IPS DF 6.9 (cell line): ENCODE measurements around the gene NOSIP.
"Not testable (repeated sequence)": the region's sequence is repeated elsewhere in the genome, so short reads cannot be mapped to it uniquely, and the experiment has no call there.

ENCODE experiments used
- DNase-seq: peaks from one replicate; pipeline ENCODE4 v3.0.0-alpha.2; 2013; ENCODE audit warnings: low read depth, low spot score
- H3K27ac ChIP-seq: one replicate; pipeline ENCODE4 v1.5.1; 2013; ENCODE audit warnings: low read length, control low read depth
- H3K27me3 ChIP-seq: 2 replicates; pipeline ENCODE4 v1.6.1; 2013; ENCODE audit warnings: mild to moderate bottlenecking, low read length; ENCODE audit not compliant: control insufficient read depth, insufficient read depth
- H3K36me3 ChIP-seq: 2 replicates; pipeline ENCODE4 v1.6.1; 2013; ENCODE audit warnings: low read length; ENCODE audit not compliant: control insufficient read depth, insufficient read depth
- H3K4me1 ChIP-seq: 2 replicates; pipeline ENCODE4 v1.6.1; 2013; ENCODE audit warnings: low read length; ENCODE audit not compliant: control insufficient read depth, insufficient read depth
- H3K4me3 ChIP-seq: 2 replicates; pipeline ENCODE4 v1.5.1; 2013; ENCODE audit warnings: mild to moderate bottlenecking, low read length
- H3K9me3 ChIP-seq: 2 replicates; pipeline ENCODE4 v1.6.1; 2013; ENCODE audit warnings: low read length, inconsistent platforms; ENCODE audit not compliant: control insufficient read depth, insufficient read depth
- WGBS: extraction: QIAGEN DNeasy Blood & Tissue Kit; methylation state at CpG from one replicate; pipeline ENCODE4 v1.1.7; 2013; ENCODE audit warnings: mixed read lengths, missing lambda C conversion rate; ENCODE audit not compliant: insufficient read length, insufficient coverage; 5-methylcytosine and 5-hydroxymethylcytosine counted together

Gene NOSIP, protein sequence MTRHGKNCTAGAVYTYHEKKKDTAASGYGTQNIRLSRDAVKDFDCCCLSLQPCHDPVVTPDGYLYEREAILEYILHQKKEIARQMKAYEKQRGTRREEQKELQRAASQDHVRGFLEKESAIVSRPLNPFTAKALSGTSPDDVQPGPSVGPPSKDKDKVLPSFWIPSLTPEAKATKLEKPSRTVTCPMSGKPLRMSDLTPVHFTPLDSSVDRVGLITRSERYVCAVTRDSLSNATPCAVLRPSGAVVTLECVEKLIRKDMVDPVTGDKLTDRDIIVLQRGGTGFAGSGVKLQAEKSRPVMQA

DNA sequence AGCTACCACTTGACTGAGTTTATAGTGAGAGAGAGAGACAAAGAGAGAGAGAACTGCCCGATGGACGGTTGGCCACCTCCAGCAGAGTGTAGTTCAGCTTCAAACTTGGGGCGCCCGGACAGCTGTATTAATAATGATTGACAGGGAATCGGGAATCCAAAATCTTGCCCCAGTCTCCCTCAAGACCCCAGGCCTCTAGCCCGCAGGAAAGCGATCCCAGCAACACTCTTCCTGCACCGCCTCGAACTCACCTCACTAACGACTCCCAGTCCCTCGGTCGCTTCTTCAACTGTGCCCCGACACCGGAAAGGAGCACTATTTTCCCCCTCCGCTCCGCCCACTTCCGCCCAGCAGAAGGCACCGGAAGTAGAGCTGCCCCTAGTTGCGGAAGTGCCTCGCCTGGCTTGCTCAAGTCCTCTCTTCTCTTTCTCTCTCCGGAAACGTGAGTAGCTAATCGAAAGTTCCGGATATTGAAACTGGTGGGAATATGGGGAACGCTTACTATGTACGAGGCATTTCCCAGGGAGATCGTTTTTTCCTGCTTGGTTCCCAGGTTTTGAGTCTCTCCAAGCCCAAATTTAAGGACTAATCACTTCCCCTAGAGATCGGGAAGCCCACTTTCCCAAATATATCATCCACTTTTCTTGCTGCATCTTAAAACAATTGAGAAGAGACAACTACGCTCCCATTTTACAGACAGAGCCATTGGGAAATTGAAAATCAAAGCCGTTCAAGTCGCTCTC is at the start of gene NOSIP:
Gene NOSIP (minus strand): TSS at position 293 of the 743 bp plus-strand sequence. CDS start 19,865 bp downstream, outside the sequence.
- no CpG with 5 or more reads among the region's 31 CpGs for WGBS

DNA sequence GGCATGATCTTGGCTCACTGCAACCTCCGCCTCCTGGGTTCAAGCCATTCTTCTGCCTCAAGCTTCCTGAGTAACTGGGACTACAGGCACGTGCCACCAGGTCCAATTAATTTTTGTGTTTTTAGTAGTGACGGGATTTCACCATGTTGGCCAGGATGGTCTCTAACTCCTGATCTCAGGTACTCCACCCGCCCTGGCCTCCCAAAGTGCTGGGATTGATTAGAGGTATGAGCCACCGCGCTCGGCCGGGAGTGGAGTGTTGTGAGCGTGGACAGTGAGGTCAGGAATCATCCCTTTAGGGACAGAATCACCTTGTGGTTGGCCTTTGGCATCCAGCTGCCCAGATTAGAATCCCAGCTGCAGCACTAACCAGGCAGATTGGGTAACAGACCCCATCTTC is 49.3 kb upstream of the NOSIP start:
- Histone ChIP-seq H3K36me3 (peaks cover 13% of the 10 kb centered on the region; the same call in 1 of the 2 replicates), H3K27me3 (no peaks in the 10 kb centered on the region), H3K9me3 (no peaks in the 10 kb centered on the region), H3K4me1 (0 out of 2 replicates have a peak, but pooled peaks cover 2% of the 10 kb centered on the region), H3K27ac (no peak overlapping the region), H3K4me3 (no peak overlapping the region)
- DNase-seq = no peak
- WGBS = no CpG with 5 or more reads among the region's 9 CpGs

More for the DNA sequence above, at the start of gene NOSIP:
- DNase-seq = no peak
- H3K4me3 ChIP-seq = peak within 1 kb of the TSS; percentile 92
- no peaks in the 10 kb centered on the region; the same call in 1 of the 2 replicates for H3K36me3 ChIP-seq
- no peak within 1 kb of the TSS for H3K27ac ChIP-seq
- H3K9me3 ChIP-seq = no peaks in the 10 kb centered on the region
- H3K27me3 ChIP-seq = no peaks in the 10 kb centered on the region
- no peaks in the 10 kb centered on the region for H3K4me1 ChIP-seq

DNA sequence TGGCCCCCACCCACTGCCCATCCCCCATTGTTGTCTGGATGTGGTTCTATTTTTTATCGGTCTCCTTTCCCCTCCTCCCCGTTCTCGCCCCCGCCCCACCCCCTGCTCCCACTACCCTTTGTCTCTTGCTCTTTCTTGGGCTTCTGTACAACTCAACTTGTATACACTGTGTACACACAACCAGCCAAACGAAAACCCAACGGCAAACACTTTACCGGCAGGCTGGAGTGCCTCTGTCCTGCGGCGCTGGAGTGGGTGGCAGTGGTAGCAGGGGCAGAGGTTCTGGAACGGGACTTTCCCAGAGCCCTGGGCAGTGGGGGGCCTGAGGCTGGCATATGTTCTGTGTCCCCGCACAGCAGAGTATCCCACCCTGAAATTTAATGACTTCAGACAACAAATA is 45.9 kb upstream of the NOSIP start:
- Histone ChIP-seq H3K4me3 (no peak overlapping the region), H3K9me3 (no peaks in the 10 kb centered on the region), H3K36me3 (peaks cover 20% of the 10 kb centered on the region), H3K27ac (no peak overlapping the region), H3K27me3 (no peaks in the 10 kb centered on the region), H3K4me1 (0 out of 2 replicates have a peak, but pooled peaks cover 2% of the 10 kb centered on the region)
- WGBS = no CpG with 5 or more reads among the region's 11 CpGs
- DNase-seq = no peak

DNA sequence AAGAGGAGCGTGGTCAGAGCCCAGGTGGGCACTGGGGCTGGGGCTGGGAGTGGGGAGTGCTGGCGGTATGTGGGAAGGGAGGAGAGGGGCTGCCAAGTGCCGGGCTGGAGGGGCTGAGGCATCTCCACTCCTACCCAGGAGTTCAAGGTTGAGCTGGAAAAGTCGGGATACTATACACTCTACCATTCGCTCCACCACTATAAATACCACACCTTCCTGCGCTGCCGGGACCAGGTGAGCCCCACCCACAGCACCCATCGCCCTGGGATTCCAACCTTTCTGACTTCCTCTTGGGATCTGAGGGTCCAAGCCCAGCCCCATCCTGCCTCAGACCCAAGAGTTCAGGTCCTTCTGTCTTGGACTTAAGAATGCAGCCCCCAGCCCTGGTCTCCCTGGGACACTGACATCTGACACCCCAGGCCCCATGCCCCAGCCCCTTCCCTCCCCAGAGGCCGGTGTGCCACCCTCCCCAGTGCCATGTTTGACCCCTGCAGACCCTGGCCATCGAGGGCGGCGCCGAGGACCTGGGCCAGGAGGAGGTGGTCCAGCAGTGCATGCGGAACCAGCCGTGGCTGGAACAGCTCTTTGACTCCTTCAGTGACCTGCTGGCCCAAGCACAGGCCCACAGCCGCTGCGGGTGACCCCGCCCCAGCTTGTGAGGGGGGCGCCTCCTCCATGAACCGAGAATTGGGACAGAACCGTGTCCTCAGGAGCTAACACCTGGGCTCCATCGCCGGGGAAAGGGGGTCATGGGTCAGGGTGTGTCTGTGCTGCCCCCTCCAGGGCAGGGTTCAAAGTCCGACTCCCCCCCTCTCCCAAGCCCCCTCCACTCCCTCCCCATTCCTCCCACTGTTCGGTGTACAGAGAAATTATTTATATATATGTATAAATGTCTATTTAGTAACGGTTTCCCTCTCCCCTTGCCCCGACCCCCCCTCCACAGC is 44.9 kb upstream of the NOSIP start:
- Histone ChIP-seq H3K4me1 (no peaks in the 10 kb centered on the region), H3K27ac (no peak overlapping the region), H3K27me3 (no peaks in the 10 kb centered on the region), H3K9me3 (no peaks in the 10 kb centered on the region), H3K36me3 (peaks cover 23% of the 10 kb centered on the region), H3K4me3 (no peak overlapping the region)
- no peak for DNase-seq
- WGBS = no CpG with 5 or more reads among the region's 27 CpGs

DNA sequence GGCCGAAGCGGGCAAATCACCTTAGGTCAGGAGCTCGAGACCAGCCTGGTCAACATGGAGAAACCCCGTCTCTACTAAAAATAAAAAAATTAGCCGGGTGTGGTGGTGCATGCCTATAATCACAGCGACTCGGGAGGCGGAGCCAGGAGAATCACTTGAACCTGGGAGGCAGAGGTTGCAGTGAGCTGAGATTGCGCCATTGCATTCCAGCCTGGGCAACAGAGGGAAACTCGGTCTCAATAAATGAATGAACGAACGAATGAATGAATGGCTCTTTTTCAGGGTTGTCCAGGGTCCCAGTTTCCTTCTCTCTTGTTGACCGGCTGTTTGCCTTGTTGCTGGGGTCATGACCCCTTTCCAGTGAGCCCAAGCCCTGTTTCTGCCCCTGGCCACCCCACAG is 37.5 kb upstream of the NOSIP start:
- WGBS = no CpG with 5 or more reads among the region's 13 CpGs
- not testable (repeated sequence) for H3K27ac ChIP-seq
- peaks cover 32% of the 10 kb centered on the region for H3K36me3 ChIP-seq

DNA sequence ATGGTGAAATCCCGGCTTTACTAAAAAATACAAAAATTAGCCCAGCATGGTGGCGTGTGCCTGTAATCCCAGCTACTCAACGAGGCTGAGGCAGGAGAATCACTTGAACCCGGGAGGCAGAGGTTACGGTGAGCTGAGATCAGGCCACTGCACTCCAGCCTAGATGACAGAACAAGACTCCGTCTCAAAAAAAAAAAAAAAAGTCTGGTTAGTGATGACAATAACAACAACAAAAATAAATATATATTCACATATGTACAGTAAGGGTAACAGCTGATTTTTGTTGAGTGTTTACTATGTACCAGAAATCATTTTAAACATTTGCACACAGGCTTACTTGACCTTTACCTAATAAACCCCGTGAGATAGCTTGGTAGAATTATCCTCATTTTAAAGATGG is 36.6 kb upstream of the NOSIP start:
- WGBS = no CpG with 5 or more reads among the region's 7 CpGs
- Histone ChIP-seq H3K27me3 (no peaks in the 10 kb centered on the region), H3K9me3 (no peaks in the 10 kb centered on the region), H3K27ac (no peak overlapping the region), H3K36me3 (peaks cover 32% of the 10 kb centered on the region), H3K4me1 (no peaks in the 10 kb centered on the region), H3K4me3 (no peak overlapping the region)
- DNase-seq = no peak

More for the DNA sequence above, 37.5 kb upstream of the NOSIP start:
- H3K9me3 ChIP-seq, H3K4me1 ChIP-seq, DNase-seq, H3K27me3 ChIP-seq, H3K4me3 ChIP-seq: not testable (repeated sequence)

DNA sequence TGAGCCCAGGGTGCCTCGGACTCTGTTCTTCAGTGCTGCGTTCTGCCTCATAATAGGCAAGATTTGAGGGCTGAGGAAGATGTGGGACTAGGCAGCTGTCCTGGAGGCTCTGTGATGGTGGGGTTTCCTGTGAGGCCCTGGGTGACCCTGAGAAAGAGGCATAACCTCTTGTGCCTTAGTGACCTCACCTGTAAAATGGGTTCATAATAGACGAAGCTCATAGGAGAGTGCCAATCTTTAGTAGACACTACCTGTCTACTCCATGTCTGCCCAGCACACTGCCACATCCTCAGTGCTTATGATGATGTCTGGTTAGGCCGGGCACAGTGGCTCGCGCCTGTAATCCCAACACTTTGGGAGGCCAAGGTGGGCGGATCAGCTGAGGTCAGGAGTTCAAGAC is 36.2 kb upstream of the NOSIP start:
- Histone ChIP-seq H3K4me1 (no peaks in the 10 kb centered on the region), H3K9me3 (no peaks in the 10 kb centered on the region), H3K27ac (no peak overlapping the region), H3K27me3 (no peaks in the 10 kb centered on the region), H3K36me3 (peaks cover 29% of the 10 kb centered on the region), H3K4me3 (no peak overlapping the region)
- DNase-seq = no peak
- no CpG with 5 or more reads among the region's 7 CpGs for WGBS

DNA sequence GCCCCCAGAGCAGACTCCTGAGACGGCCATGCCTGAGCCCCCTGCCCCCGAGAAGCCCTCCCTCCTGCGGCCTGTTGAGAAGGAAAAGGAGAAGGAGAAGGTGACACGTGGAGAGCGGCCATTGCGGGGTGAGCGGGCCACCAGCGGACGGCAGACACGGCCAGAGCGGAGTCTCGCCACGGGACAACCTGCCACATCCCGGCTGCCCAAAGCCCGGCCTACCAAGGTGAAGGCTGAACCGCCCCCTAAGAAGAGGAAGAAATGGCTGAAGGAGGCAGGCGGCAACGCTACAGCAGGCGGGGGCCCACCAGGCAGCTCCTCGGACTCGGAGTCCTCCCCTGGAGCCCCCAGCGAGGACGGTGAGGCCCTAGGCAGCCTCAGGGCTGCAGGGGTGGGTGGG is 35.5 kb upstream of the NOSIP start:
- no CpG with 5 or more reads among the region's 23 CpGs for WGBS
- H3K4me1 ChIP-seq = no peaks in the 10 kb centered on the region
- no peaks in the 10 kb centered on the region for H3K9me3 ChIP-seq
- H3K27ac ChIP-seq = no peak overlapping the region
- H3K27me3 ChIP-seq = no peaks in the 10 kb centered on the region
- DNase-seq = no peak
- H3K36me3 ChIP-seq = peaks cover 27% of the 10 kb centered on the region
- H3K4me3 ChIP-seq = no peak overlapping the region

DNA sequence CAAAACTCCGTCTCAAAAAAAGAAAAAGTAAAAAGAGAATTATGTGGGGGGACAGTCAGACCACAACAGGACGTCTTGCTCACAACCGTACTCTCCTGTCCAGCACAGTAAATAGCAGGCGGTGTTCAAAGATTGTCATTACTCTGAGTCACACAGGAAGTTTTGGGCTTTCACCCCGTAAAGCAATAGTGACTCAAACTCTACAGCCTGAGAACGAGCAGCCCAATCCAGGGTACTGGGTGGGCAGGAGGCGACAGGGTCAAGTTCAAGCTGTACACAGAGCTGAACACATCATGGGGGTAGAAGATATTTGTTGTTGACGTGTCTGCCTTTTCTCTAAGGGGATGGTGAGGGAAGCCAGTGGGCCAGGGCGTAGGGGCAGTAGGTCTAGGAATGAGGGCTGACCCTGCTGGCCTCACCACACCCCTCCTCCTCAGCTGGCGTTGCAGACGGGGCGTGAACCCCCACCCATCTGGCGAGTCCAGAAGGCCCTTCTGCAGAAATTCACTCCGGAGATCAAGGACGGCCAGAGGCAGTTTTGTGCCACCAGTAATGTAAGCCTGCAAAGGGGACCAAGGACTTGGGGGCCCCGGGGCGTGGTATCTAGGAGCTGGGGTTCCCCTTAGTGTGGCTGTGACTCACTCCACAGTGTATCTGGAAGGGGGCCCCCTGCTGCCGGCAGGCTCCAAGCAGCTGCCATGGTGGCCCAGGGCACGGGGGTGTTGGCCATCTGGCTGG is 33.9 kb upstream of the NOSIP start:
- no peaks in the 10 kb centered on the region for H3K9me3 ChIP-seq
- no peaks in the 10 kb centered on the region for H3K4me1 ChIP-seq
- H3K27me3 ChIP-seq = no peaks in the 10 kb centered on the region
- no peak overlapping the region for H3K27ac ChIP-seq
- peaks cover 21% of the 10 kb centered on the region for H3K36me3 ChIP-seq
- no CpG with 5 or more reads among the region's 19 CpGs for WGBS
- DNase-seq = no peak
- no peak overlapping the region for H3K4me3 ChIP-seq
